GM21576 (cell line): Measurements from ENCODE around the gene HECW1.
"Not testable (repeated sequence)": the region's sequence is repeated elsewhere in the genome, so short reads cannot be mapped to it uniquely, and the experiment has no call there.

ENCODE experiments used
- ATAC-seq: cut with Tn5 transposase; IDR thresholded peaks from one replicate; pipeline ENCODE4 v1.9.1; 2021; ENCODE audit warnings: mild to moderate bottlenecking, moderate library complexity; ENCODE audit not compliant: unreplicated experiment

Gene HECW1

GRCh38 chr7:43460733-43461348 lies 348.4 kb downstream of the HECW1 start:
- ATAC-seq: no peak

- no peak for ATAC-seq
Measured at GRCh38 chr7:43461349-43462024, 349.0 kb downstream of the HECW1 start.

GRCh38 chr7:43462836-43463235 lies 350.4 kb downstream of the HECW1 start:
- no peak for ATAC-seq

GRCh38 chr7:43463401-43463980 lies 351.0 kb downstream of the HECW1 start:
- ATAC-seq: no peak

- ATAC-seq: no peak
Measured at GRCh38 chr7:43465581-43466554, 353.4 kb downstream of the HECW1 start.

GRCh38 chr7:43467406-43467805 lies 355.0 kb downstream of the HECW1 start:
- no peak for ATAC-seq

GRCh38 chr7:43467846-43468245 lies 355.4 kb downstream of the HECW1 start:
- ATAC-seq: no peak

- ATAC-seq: no peak
Measured at GRCh38 chr7:43469051-43469450, 356.6 kb downstream of the HECW1 start.

GRCh38 chr7:43470110-43470509 lies 357.7 kb downstream of the HECW1 start:
- no peak for ATAC-seq

GRCh38 chr7:43475983-43476382 lies 363.5 kb downstream of the HECW1 start:
- ATAC-seq: no peak

- no peak for ATAC-seq
Measured at GRCh38 chr7:43476896-43477295, 364.4 kb downstream of the HECW1 start.

- ATAC-seq: no peak
Measured at GRCh38 chr7:43479042-43479441, 366.6 kb downstream of the HECW1 start.

GRCh38 chr7:43479543-43479942 lies 367.1 kb downstream of the HECW1 start:
- ATAC-seq: no peak

- no peak for ATAC-seq
Measured at GRCh38 chr7:43480581-43480980, 368.1 kb downstream of the HECW1 start.

- no peak for ATAC-seq
Measured at GRCh38 chr7:43481902-43482678, 369.6 kb downstream of the HECW1 start.

GRCh38 chr7:43482679-43483252 lies 370.3 kb downstream of the HECW1 start:
- no peak for ATAC-seq

GRCh38 chr7:43484678-43485395 lies 372.4 kb downstream of the HECW1 start:
- no peak for ATAC-seq

- no peak for ATAC-seq
Measured at GRCh38 chr7:43485580-43485979, 373.1 kb downstream of the HECW1 start.

- not testable (repeated sequence) for ATAC-seq
Measured at GRCh38 chr7:43486008-43486407, 373.6 kb downstream of the HECW1 start.
